GM12872 (cell line): ENCODE measurements around the gene CDH4.

Experiments used
- CTCF ChIP-seq: IDR thresholded peaks from 3 replicates; pipeline ENCODE4 v1.5.1; 2011; ENCODE audit warnings: low read depth, mild to moderate bottlenecking, low read length, moderate library complexity; ENCODE audit not compliant: insufficient read depth

CDH4 gene

DNA sequence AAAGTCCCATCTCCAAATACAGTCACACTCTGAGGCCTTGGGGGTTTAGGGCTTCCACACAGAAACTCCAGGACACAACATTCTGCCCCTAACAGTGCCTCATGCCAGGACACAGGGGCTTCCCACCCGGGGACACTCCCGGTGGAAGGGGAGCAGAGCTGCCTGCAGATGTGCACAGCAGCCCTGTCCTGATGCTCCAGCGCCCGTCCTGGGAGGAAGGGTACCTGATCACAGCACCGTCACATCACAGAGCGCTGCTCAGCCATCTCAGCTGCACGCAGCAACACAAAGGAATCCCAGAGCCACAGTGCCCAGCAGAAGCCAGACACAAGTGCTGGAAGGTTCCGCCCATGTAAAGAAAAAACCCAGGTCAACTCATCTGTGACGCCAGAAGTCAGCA is 657.0 kb downstream of the CDH4 start:
- TF ChIP-seq CTCF, result no peak

- no peak for TF ChIP-seq CTCF
Measured at GRCh38 chr20:61909821-61910220, 657.8 kb downstream of the CDH4 start.

GRCh38 chr20:61911824-61912223 is 659.8 kb downstream of the CDH4 start:
- TF ChIP-seq CTCF, result no peak

GRCh38 chr20:61912665-61913422 is 660.8 kb downstream of the CDH4 start:
- TF ChIP-seq CTCF, result no peak

- no peak for TF ChIP-seq CTCF
Measured at GRCh38 chr20:61913423-61914225, 661.6 kb downstream of the CDH4 start.

DNA sequence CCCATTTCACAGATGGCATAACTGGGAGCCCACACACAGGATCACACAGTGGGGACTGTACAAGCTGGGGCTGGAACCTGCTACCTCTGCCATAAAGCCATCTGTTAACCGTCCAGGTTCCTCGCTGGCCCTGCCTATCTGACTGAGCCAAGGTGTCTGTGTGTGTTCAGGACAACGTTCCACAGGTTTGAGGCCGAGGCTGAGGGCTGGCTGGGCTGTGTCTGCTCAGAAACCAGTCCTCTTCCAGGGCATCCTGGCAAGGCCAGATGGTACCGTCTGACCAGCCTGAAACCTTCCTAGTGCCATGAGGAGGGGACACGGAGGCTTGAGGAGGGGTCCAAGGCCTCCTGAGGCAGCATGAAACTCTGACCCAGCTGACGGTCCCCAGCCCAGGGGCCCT is 663.0 kb downstream of the CDH4 start:
- no peak for TF ChIP-seq CTCF

DNA sequence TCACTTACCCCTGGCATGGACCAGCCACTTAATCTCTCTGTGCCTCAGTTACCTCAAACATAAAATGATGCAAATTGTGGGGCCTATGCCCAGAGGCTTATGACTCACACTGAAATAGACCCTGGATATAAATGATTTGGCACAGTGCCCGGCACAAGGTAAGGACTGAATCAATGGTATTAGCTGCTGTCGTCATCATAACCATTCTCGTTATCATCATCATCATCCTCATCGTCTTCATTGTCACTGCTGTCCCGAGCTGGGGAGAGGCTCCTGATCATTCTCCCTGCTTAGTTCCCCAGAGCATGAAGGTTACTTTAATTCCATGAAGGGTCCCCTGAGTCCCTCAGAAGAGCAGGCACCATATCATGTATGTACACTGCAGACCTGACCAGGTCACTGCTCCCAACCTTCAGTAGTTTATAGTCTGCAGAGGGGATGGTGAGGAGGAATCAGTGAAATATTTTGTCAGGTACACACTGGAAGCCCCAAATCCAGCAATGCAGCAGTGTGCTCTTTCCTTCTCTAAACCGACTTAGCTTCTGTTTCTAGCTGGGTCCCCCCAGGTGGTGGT is 664.3 kb downstream of the CDH4 start:
- TF ChIP-seq CTCF, result no peak
